ENCODE data around the gene EPS8L3. TPM values are rescaled to one million over a fixed set of nuclear protein-coding genes. Genes with fewer than 3 reads are reported as not detected.
"Not testable (repeated sequence)": the region's sequence is repeated elsewhere in the genome, so short reads cannot be mapped to it uniquely, and the experiment has no call there.

Gene EPS8L3
- total RNA-seq, 1 experiment from 2014 or later, result not detected

- Histone ChIP-seq H4K20me1 (ENCODE audit: insufficient read depth, low read depth, low read length) (no peaks in the 10 kb centered on the region), H3K27ac (ENCODE audit: low read length) (no peak overlapping the region), H3K9me3 (ENCODE audit: low read length) (no peaks in the 10 kb centered on the region), H3K4me3 (ENCODE audit: low read length) (no peak overlapping the region), H3K4me2 (ENCODE audit: low read depth, low read length, poor library complexity, severe bottlenecking) (no peak overlapping the region), H3K9me2 (replicated peaks; ENCODE audit: insufficient read depth, low read length) (no peaks in the 10 kb centered on the region), H3K79me2 (ENCODE audit: low read length) (no peaks in the 10 kb centered on the region), H3K36me3 (ENCODE audit: insufficient read depth, low read length) (no peaks in the 10 kb centered on the region), H3K9ac (ENCODE audit: low read length) (no peak overlapping the region), H2AFZ (ENCODE audit: low read length) (no peak overlapping the region), H3K27me3 (ENCODE audit: low read length) (no peaks in the 10 kb centered on the region), H3K4me1 (ENCODE audit: low read length) (peaks cover 10% of the 10 kb centered on the region)
- peak; percentile 53 for DNase-seq
Measured at GRCh38 chr1:109759513-109760334, 4.0 kb downstream of the EPS8L3 start.

- no peak for DNase-seq
- Histone ChIP-seq H3K27me3 (ENCODE audit: low read length) (no peaks in the 10 kb centered on the region), H3K9me3 (ENCODE audit: low read length) (no peaks in the 10 kb centered on the region), H3K36me3 (ENCODE audit: insufficient read depth, low read length) (no peaks in the 10 kb centered on the region), H4K20me1 (ENCODE audit: insufficient read depth, low read depth, low read length) (no peaks in the 10 kb centered on the region), H3K79me2 (ENCODE audit: low read length) (no peaks in the 10 kb centered on the region), H3K4me3 (ENCODE audit: low read length) (no peak overlapping the region), H2AFZ (ENCODE audit: low read length) (no peak overlapping the region), H3K4me1 (ENCODE audit: low read length) (peaks cover 10% of the 10 kb centered on the region), H3K27ac (ENCODE audit: low read length) (no peak overlapping the region), H3K9ac (ENCODE audit: low read length) (no peak overlapping the region), H3K9me2 (replicated peaks; ENCODE audit: insufficient read depth, low read length) (no peaks in the 10 kb centered on the region), H3K4me2 (ENCODE audit: low read depth, low read length, poor library complexity, severe bottlenecking) (no peak overlapping the region)
Measured at GRCh38 chr1:109757936-109758786, 5.6 kb downstream of the EPS8L3 start.

- no peak overlapping the region for H3K4me2 ChIP-seq (ENCODE audit: low read depth, low read length, poor library complexity, severe bottlenecking)
- no peak overlapping the region for H3K27ac ChIP-seq (ENCODE audit: low read length)
- no peak overlapping the region for H3K4me3 ChIP-seq (ENCODE audit: low read length)
- H3K27me3 ChIP-seq (ENCODE audit: low read length), result no peaks in the 10 kb centered on the region
- H3K36me3 ChIP-seq (ENCODE audit: insufficient read depth, low read length), result no peaks in the 10 kb centered on the region
- no peak overlapping the region for H2AFZ ChIP-seq (ENCODE audit: low read length)
- no peak overlapping the region for H3K9ac ChIP-seq (ENCODE audit: low read length)
- no peaks in the 10 kb centered on the region for H3K79me2 ChIP-seq (ENCODE audit: low read length)
- H3K4me1 ChIP-seq (ENCODE audit: low read length), result peaks cover 10% of the 10 kb centered on the region
- no peaks in the 10 kb centered on the region for H3K9me2 ChIP-seq (replicated peaks; ENCODE audit: insufficient read depth, low read length)
- H4K20me1 ChIP-seq (ENCODE audit: insufficient read depth, low read depth, low read length), result no peaks in the 10 kb centered on the region
- no peak for DNase-seq
- no peaks in the 10 kb centered on the region for H3K9me3 ChIP-seq (ENCODE audit: low read length)
Measured at GRCh38 chr1:109756848-109757521, 6.7 kb downstream of the EPS8L3 start.

GRCh38 chr1:109756325-109756724 is 7.4 kb downstream of the EPS8L3 start:
- not testable (repeated sequence) for H2AFZ ChIP-seq (ENCODE audit: low read length); H3K9me2 ChIP-seq (replicated peaks; ENCODE audit: insufficient read depth, low read length); H3K4me2 ChIP-seq (ENCODE audit: low read depth, low read length, poor library complexity, severe bottlenecking); H4K20me1 ChIP-seq (ENCODE audit: insufficient read depth, low read depth, low read length); H3K36me3 ChIP-seq (ENCODE audit: insufficient read depth, low read length); H3K9me3 ChIP-seq (ENCODE audit: low read length); H3K79me2 ChIP-seq (ENCODE audit: low read length); DNase-seq; H3K4me3 ChIP-seq (ENCODE audit: low read length); H3K27ac ChIP-seq (ENCODE audit: low read length); H3K27me3 ChIP-seq (ENCODE audit: low read length); H3K4me1 ChIP-seq (ENCODE audit: low read length); H3K9ac ChIP-seq (ENCODE audit: low read length)

- Histone ChIP-seq H3K9me2 (replicated peaks; ENCODE audit: insufficient read depth, low read length) (no peaks in the 10 kb centered on the region), H2AFZ (ENCODE audit: low read length) (no peak overlapping the region), H4K20me1 (ENCODE audit: insufficient read depth, low read depth, low read length) (no peaks in the 10 kb centered on the region), H3K4me1 (ENCODE audit: low read length) (peaks cover 10% of the 10 kb centered on the region), H3K27me3 (ENCODE audit: low read length) (no peaks in the 10 kb centered on the region), H3K9me3 (ENCODE audit: low read length) (no peaks in the 10 kb centered on the region), H3K27ac (ENCODE audit: low read length) (no peak overlapping the region), H3K4me2 (ENCODE audit: low read depth, low read length, poor library complexity, severe bottlenecking) (no peak overlapping the region), H3K4me3 (ENCODE audit: low read length) (no peak overlapping the region), H3K9ac (ENCODE audit: low read length) (no peak overlapping the region), H3K79me2 (ENCODE audit: low read length) (no peaks in the 10 kb centered on the region), H3K36me3 (ENCODE audit: insufficient read depth, low read length) (no peaks in the 10 kb centered on the region)
- DNase-seq, result no peak
Measured at GRCh38 chr1:109754738-109755137, 9.0 kb downstream of the EPS8L3 start.

DNA sequence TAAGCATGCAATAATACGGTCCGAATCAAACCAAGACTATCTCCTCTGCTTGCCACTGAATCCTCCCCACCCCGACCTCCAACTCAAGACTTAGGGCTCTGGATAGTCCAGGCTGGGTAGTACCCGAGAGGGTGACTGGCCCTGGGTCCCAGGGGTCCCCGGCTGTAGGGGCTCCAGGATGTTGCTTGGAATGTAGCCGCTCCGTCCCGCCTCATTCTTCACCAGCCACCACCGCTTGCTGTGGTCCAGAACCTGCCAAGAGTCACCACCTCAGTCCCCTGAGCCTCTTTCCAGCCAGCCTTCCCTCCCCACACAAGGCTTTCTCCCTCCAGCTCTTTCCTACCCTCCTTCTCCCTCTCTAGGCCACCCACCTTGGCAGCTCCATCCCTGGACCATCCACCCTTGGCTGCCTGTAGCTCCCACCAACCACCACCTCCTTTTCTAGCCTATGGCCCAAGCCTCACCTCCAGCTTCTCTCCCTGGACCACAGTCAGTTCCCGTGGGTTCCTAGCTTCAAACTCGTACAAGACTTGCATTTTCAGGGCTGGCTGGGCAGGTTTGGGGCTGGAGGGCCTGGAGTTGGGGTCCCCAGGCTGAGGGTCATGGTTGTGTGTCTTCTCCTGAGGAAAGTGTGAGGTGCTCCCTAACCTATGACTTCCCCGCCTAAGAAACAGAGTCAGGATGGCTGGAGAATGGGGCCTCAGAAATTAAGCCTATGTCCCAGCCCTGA is 12.0 kb downstream of the EPS8L3 start:
- Histone ChIP-seq H3K79me2 (ENCODE audit: low read length) (no peaks in the 10 kb centered on the region), H4K20me1 (ENCODE audit: insufficient read depth, low read depth, low read length) (no peaks in the 10 kb centered on the region), H3K9me3 (ENCODE audit: low read length) (no peaks in the 10 kb centered on the region), H3K36me3 (ENCODE audit: insufficient read depth, low read length) (no peaks in the 10 kb centered on the region), H3K27me3 (ENCODE audit: low read length) (no peaks in the 10 kb centered on the region), H3K4me3 (ENCODE audit: low read length) (no peak overlapping the region), H3K9me2 (replicated peaks; ENCODE audit: insufficient read depth, low read length) (no peaks in the 10 kb centered on the region), H3K4me1 (ENCODE audit: low read length) (peaks cover 10% of the 10 kb centered on the region), H2AFZ (ENCODE audit: low read length) (no peak overlapping the region), H3K4me2 (ENCODE audit: low read depth, low read length, poor library complexity, severe bottlenecking) (no peak overlapping the region), H3K9ac (ENCODE audit: low read length) (no peak overlapping the region), H3K27ac (ENCODE audit: low read length) (no peak overlapping the region)
- DNase-seq, result no peak

DNA sequence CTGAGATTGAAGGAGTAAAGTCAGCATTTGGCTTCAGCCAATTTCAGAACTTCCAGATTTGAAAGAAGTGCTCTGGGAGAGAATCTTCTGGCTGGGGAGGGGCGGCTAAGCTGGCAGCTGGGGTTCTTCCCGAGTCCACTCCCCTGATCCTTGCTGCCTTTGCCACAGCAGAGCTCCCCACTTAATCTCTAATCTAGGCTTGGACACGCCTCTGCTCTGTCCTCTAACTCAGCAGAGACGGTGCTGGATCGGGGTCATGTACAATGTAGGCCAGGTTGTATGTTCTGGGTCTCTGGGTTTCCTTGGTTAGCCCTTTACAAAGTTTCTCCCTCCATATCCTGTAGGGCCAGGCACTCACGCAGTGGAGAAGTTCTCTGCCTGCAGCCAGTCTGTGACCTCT is 12.8 kb downstream of the EPS8L3 start:
- no peaks in the 10 kb centered on the region for H3K9me3 ChIP-seq (ENCODE audit: low read length)
- no peak overlapping the region for H3K9ac ChIP-seq (ENCODE audit: low read length)
- no peaks in the 10 kb centered on the region for H4K20me1 ChIP-seq (ENCODE audit: insufficient read depth, low read depth, low read length)
- no peak for DNase-seq
- H3K27me3 ChIP-seq (ENCODE audit: low read length), result no peaks in the 10 kb centered on the region
- no peak overlapping the region for H3K27ac ChIP-seq (ENCODE audit: low read length)
- H3K9me2 ChIP-seq (replicated peaks; ENCODE audit: insufficient read depth, low read length), result no peaks in the 10 kb centered on the region
- H3K4me1 ChIP-seq (ENCODE audit: low read length), result peaks cover 7% of the 10 kb centered on the region
- no peak overlapping the region for H3K4me3 ChIP-seq (ENCODE audit: low read length)
- H3K79me2 ChIP-seq (ENCODE audit: low read length), result no peaks in the 10 kb centered on the region
- no peaks in the 10 kb centered on the region for H3K36me3 ChIP-seq (ENCODE audit: insufficient read depth, low read length)
- no peak overlapping the region for H3K4me2 ChIP-seq (ENCODE audit: low read depth, low read length, poor library complexity, severe bottlenecking)
- no peak overlapping the region for H2AFZ ChIP-seq (ENCODE audit: low read length)
